GM18511 (cell line): ENCODE results near the gene CDK13.
"Not testable (repeated sequence)": the region's sequence is repeated elsewhere in the genome, so short reads cannot be mapped to it uniquely, and the experiment has no call there.

Source experiments
- ATAC-seq: cut with Tn5 transposase; IDR thresholded peaks from one replicate; pipeline ENCODE4 v1.9.1; 2021; ENCODE audit warnings: mild to moderate bottlenecking, moderate library complexity; ENCODE audit not compliant: unreplicated experiment

The CDK13 gene

GRCh38 chr7:40145596-40146130, 195.6 kb downstream of the CDK13 start:
- ATAC-seq, result not testable (repeated sequence)

DNA sequence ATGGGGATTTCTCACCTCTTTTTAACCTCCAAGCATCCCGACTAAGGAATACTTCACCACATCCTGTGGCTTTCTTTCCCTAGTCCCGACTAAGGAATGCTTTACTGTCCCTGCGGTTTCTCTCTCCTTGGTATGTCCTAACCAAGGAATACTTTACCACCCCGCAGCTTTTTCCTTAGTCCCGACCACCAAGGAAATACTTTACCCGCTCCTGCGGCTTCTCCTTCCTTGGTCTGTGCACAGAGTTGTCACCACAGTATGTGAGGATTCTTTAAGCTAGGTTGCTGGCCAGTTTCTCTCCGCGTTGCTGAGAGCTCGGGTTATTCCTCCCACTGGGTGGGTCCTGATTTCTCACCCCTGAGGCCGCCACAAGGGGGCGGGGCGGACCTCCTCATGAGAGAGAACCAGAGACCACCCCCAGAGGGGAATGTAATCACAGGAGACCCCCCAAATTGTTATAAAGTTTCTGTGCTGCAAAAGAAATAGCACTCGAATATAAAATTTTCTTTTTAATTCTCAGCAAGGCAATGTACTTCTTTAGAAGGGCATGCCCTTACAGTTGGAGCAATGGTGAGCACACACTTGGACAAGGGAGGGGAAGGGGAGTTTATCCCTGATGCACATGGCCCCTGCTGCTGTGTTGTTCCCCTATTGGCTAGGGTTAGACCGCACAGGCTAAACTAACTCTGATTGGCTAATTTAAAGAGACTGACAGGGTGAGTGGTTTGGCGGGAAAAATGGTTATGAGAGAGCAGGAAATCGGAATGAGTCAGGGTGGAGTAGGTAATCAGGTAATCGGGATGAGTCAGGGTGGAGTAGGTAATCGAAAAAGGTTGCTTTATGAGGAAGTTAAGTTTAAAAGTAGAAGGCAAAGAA, 197.6 kb downstream of the CDK13 start:
- no peak for ATAC-seq

GRCh38 chr7:40148247-40148580, 198.2 kb downstream of the CDK13 start:
- ATAC-seq, result not testable (repeated sequence)

- ATAC-seq, result no peak
These were observed 198.6 kb downstream of the CDK13 start for GRCh38 chr7:40148671-40149070.
